Uterus (tissue), 2 donors: ENCODE measurements around the gene NEUROD4.

Source experiments
- CTCF ChIP-seq, 4 experiments: fragments of 200-600 bp in 2 of 4; fragments of 450-650 bp in 2 of 4; sonication (generic) in 2 of 4; IDR thresholded peaks; one replicate each; pipeline ENCODE4 v1.5.1; 2016 to 2019; ENCODE audit warnings: antibody characterized with exemption in 4 of 4, mild to moderate bottlenecking in 2 of 4, moderate library complexity in 1 of 4
- POLR2A ChIP-seq, 2 donors: fragments of 450-650 bp; IDR thresholded peaks; one replicate each; pipeline ENCODE4 v1.6.1; 2016; ENCODE audit warnings: antibody characterized with exemption in 2 of 2, mild to moderate bottlenecking in 1 of 2, moderate library complexity in 1 of 2

- no peak for TF ChIP-seq POLR2A (IDR thresholded peaks at IDR 0.05)
- peak; percentile 74 to 84 (median 78) for TF ChIP-seq CTCF (IDR thresholded peaks at IDR 0.05)
Observed at GRCh38 chr12:54993181-54993835, 26.5 kb upstream of the NEUROD4 start.
